ENCODE results near the gene RHOU.

DNA sequence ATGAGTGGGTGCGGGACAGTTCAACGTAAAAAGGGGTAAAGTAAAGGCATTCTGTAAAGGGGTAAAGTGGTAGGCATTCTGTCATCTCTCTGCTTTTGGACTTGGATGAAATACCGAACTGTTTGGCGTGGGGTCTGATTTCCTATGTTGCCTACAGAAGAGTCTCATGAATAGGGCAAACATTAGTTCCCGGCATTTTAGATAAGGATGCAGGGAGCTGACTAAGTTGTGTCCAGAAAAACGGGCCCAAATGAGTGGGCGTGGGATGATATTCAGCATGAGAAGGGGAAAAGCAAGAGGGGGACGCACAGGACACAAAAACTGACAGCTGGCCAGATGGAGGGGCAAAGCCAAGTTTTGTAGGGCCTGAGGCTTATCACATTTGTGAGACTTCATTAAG lies 2.9 kb upstream of the RHOU start:
- TF ChIP-seq GATA2 (IDR thresholded peaks at IDR 0.05; ENCODE audit: low read depth, low read length) (no peak), GATA3 (IDR thresholded peaks at IDR 0.05; ENCODE audit: low read depth, low read length) (no peak)

All from SH-SY5Y (cell line).